ENCODE data around the gene MARCHF3.
"Not testable (repeated sequence)": the region's sequence is repeated elsewhere in the genome, so short reads cannot be mapped to it uniquely, and the experiment has no call there.

Gene MARCHF3

DNA sequence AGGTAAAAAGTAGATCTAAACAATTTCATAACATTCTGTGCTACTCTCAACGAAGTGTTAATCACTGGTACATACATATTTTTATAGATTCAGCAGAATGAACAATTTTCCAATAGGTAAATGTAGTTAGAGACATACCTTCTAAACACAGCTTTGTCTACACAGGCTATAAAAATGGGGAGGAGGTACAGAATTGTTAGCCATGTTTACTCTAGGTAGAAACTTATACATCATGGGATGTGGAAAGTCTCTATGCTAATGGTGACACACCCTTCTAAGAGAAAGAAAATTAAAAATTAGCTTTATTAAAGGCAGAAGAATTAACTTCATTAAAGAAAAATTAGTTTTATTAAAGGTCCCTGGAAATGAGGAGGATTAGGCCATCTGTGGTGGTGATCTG, 31.2 kb upstream of the MARCHF3 start:
- DNase-seq (ENCODE audit: extremely low read depth, low read depth), result no peak
- no peak overlapping the region for H3K4me3 ChIP-seq (replicated peaks; ENCODE audit: low read depth, low read length)
- no peak for TF ChIP-seq CTCF (IDR thresholded peaks at IDR 0.05; ENCODE audit: low read depth, low read length, missing control alignments)

GRCh38 chr5:127060470-127060985, 30.2 kb upstream of the MARCHF3 start:
- TF ChIP-seq CTCF (IDR thresholded peaks at IDR 0.05; ENCODE audit: low read depth, low read length, missing control alignments), result no peak
- H3K4me3 ChIP-seq (replicated peaks; ENCODE audit: low read depth, low read length), result no peak overlapping the region
- no peak for DNase-seq (ENCODE audit: extremely low read depth, low read depth)

DNA sequence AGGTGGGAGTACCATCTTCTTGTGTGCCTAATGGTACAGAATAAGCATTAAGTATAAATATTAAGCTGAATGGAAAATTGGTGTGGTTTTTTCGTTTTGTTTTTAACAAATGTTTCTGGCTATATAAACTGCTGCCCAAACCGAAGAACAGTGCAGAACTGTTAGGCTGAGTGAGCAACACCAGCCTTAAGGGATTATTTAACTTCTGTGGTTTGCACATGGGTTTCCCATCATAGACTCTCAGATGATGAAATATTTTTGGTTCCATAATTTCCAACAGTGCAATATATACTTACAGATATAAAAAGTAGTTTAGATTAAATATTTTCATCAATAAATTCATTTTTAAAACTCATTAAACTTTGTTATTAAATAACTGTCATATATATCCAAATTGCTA, 26.5 kb upstream of the MARCHF3 start:
- TF ChIP-seq CTCF (IDR thresholded peaks at IDR 0.05; ENCODE audit: low read depth, low read length, missing control alignments), result no peak
- DNase-seq (ENCODE audit: extremely low read depth, low read depth), result no peak
- H3K4me3 ChIP-seq (replicated peaks; ENCODE audit: low read depth, low read length), result no peak overlapping the region

DNA sequence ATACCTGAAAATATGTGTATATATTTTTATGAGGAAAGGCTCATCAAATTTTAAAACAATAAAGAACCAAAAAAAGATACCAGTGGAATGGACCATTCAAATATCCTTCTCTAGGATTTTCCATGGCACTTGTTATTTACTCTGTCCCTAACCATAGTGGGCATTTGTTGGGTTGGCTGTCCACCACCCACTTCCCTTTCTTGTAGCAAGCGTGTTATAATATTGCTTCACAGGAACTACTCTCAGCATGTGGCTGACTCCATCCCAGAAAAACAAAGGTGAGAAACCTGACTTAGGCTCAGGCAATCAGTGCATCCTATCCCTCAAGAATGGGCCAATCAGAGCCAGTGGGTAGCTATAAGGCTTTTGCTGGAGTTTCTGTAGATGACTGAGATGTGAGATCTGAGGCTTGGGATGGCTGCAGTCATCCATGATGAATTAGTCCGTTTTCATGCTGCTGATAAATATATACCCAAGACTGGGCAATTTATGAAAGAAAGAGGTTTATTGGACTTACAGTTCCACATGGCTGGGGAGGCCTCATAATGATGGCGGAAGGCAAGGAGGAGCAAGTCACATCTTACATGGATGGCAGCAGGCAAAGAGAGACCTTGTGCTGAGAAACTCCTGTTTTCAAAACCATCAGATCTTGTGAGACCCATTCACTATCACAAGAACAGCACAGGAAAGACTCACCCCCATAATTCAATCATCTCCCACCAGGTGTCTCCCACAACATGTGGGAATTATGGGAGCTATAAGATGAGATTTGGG, 25.7 kb upstream of the MARCHF3 start:
- H3K4me3 ChIP-seq (replicated peaks; ENCODE audit: low read depth, low read length), result no peak overlapping the region
- no peak for TF ChIP-seq CTCF (IDR thresholded peaks at IDR 0.05; ENCODE audit: low read depth, low read length, missing control alignments)
- no peak for DNase-seq (ENCODE audit: extremely low read depth, low read depth)

DNA sequence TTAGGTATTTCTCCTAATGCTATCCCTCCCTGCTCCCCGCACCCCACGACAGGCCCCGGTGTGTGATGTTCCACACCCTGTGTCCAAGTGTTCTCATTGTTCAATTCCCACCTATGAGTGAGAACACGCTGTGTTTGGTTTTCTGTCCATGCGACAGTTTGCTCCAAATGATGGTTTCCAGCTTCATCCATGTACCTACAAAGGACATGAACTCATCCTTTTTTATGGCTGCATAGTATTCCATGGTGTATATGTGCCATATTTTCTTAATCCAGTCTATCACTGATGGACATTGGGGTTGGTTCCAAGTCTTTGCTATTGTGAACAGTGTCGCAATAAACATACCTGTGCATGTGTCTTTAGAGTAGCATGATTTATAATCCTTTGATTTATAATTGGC, 23.2 kb upstream of the MARCHF3 start:
- not testable (repeated sequence) for H3K4me3 ChIP-seq (replicated peaks; ENCODE audit: low read depth, low read length); DNase-seq (ENCODE audit: extremely low read depth, low read depth)

DNA sequence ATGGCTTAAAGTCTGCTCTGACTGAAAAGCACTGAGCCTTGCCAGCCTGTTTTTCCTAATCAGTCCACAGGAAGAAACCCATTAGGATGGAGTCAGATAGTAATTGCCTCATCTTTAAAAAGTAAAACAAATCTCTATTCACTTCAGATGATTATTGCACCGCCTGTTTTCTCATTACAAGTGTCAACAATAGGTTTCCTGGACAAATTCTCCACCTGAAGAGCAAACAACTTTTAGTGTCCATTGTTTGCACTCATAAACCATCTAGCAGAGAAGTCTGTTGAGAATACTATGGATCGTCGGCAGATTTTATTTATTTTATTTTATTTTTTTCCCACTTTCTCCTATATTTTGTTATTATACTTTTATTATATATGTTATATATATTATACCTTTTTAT, 22.7 kb upstream of the MARCHF3 start:
- TF ChIP-seq CTCF (IDR thresholded peaks at IDR 0.05; ENCODE audit: low read depth, low read length, missing control alignments), result no peak
- no peak overlapping the region for H3K4me3 ChIP-seq (replicated peaks; ENCODE audit: low read depth, low read length)
- no peak for DNase-seq (ENCODE audit: extremely low read depth, low read depth)

- no peak for DNase-seq (ENCODE audit: extremely low read depth, low read depth)
- H3K4me3 ChIP-seq (replicated peaks; ENCODE audit: low read depth, low read length), result no peak overlapping the region
- TF ChIP-seq CTCF (IDR thresholded peaks at IDR 0.05; ENCODE audit: low read depth, low read length, missing control alignments), result no peak
Observed at GRCh38 chr5:127051591-127051990, 21.2 kb upstream of the MARCHF3 start.

Data from HFF-Myc (cell line).